Skeletal muscle tissue (tissue), 4 donors: ENCODE results near the gene ELOVL7. TPM values are rescaled to one million over a fixed set of nuclear protein-coding genes. Genes with fewer than 3 reads are reported as not detected.
"Not testable (repeated sequence)": the region's sequence is repeated elsewhere in the genome, so short reads cannot be mapped to it uniquely, and the experiment has no call there.

Source experiments
- H3K27ac ChIP-seq: one replicate; pipeline ENCODE4 v1.7.0; 2013; ENCODE audit warnings: mild to moderate bottlenecking, low read depth, low read length, inconsistent platforms
- H3K27me3 ChIP-seq, 3 donors: one replicate each; pipeline ENCODE4 v1.7.0; 2013; ENCODE audit warnings: low read length in 3 of 3; ENCODE audit not compliant: control insufficient read depth in 3 of 3, insufficient read depth in 3 of 3
- H3K36me3 ChIP-seq, 3 donors: one replicate each; pipeline ENCODE4 v1.7.0; 2013; ENCODE audit warnings: low read length in 3 of 3; ENCODE audit not compliant: control insufficient read depth in 3 of 3, insufficient read depth in 3 of 3
- H3K4me1 ChIP-seq, 3 donors: one replicate each; pipeline ENCODE4 v1.7.0; 2013; ENCODE audit warnings: low read length in 3 of 3, mild to moderate bottlenecking in 3 of 3; ENCODE audit not compliant: control insufficient read depth in 3 of 3, insufficient read depth in 3 of 3
- H3K4me3 ChIP-seq, 3 donors: one replicate each; pipeline ENCODE4 v1.7.0; 2013; ENCODE audit warnings: low read length in 3 of 3
- H3K9ac ChIP-seq, 3 donors: one replicate each; pipeline ENCODE4 v1.7.0; 2013; ENCODE audit warnings: low read length in 3 of 3, mild to moderate bottlenecking in 3 of 3, moderate library complexity in 2 of 3, low read depth in 1 of 3
- H3K9me3 ChIP-seq, 3 donors: one replicate each; pipeline ENCODE4 v1.7.0; 2013; ENCODE audit warnings: low read length in 3 of 3; ENCODE audit not compliant: control insufficient read depth in 3 of 3
- total RNA-seq: library from RNA; depleted of rRNA; stranded (reverse); fragments of >200 nt; gene quantifications from one replicate; pipeline ENCODE4 v1.2.3, GENCODE V29; 2014
- donor health status: Osteomylitis.

ELOVL7 gene
- total RNA-seq, 1 donor from 2014 or later: 0.52 TPM

DNA sequence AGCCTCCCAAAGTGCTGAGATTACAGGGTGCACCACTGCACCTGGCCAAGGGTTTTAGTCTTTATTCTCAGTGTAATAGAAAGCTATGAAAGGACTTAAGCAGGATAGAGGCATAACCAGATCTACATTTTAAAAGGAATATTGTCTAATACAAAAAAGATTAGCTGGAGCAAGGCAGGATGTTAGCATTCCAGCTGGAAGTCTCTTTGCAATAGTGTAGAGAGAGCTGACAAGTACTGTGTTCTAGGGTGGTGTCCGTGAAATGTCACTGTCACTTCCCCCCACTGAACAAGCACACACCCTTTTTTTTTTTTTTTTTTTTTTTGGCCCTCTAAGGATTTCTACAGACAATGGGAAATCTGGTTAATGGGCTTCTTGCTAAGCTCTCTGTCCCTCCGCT is 119.9 kb downstream of the ELOVL7 start:
- Histone ChIP-seq H3K4me3 (no peak overlapping the region), H3K4me1 (no peaks in the 10 kb centered on the region), H3K27ac (no peak overlapping the region), H3K9ac (no peak overlapping the region), H3K27me3 (no peaks in the 10 kb centered on the region), H3K36me3 (no peaks in the 10 kb centered on the region), H3K9me3 (no peaks in the 10 kb centered on the region)

GRCh38 chr5:60722416-60722815 is 121.7 kb downstream of the ELOVL7 start:
- Histone ChIP-seq H3K9me3 (no peaks in the 10 kb centered on the region), H3K27ac (no peak overlapping the region), H3K4me3 (no peak overlapping the region), H3K36me3 (no peaks in the 10 kb centered on the region), H3K9ac (no peak overlapping the region), H3K27me3 (no peaks in the 10 kb centered on the region), H3K4me1 (no peaks in the 10 kb centered on the region)

DNA sequence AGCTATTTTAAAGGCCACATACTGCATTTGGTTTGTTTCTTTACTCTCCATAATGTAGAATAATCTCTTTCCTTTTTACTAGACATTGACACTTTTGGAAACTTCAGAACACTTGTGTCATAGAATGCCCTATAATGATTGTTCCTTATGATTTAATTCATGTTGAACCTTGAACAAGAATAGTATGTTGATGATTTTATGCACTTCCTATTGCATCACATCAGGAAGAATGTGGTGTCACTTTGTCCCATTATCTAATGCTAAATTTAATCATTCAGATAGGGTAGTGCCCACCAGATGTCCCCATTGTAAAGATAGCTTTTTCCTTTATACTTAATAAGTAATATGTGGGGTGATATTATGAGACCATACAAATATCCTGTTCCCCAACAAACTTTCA is 124.7 kb downstream of the ELOVL7 start:
- H3K9ac ChIP-seq: no peak overlapping the region
- H3K27ac ChIP-seq: no peak overlapping the region
- H3K36me3 ChIP-seq: no peaks in the 10 kb centered on the region
- no peaks in the 10 kb centered on the region for H3K9me3 ChIP-seq
- peaks cover 0 to 4% (median 0%) of the 10 kb centered on the region in 3 donors for H3K27me3 ChIP-seq
- no peak overlapping the region for H3K4me3 ChIP-seq
- no peaks in the 10 kb centered on the region for H3K4me1 ChIP-seq

GRCh38 chr5:60718166-60718892 is 125.7 kb downstream of the ELOVL7 start:
- peaks cover 0 to 4% (median 0%) of the 10 kb centered on the region in 3 donors for H3K27me3 ChIP-seq
- no peaks in the 10 kb centered on the region for H3K36me3 ChIP-seq
- no peaks in the 10 kb centered on the region for H3K9me3 ChIP-seq
- H3K9ac ChIP-seq: no peak overlapping the region
- no peaks in the 10 kb centered on the region for H3K4me1 ChIP-seq
- no peak overlapping the region for H3K27ac ChIP-seq
- H3K4me3 ChIP-seq: no peak overlapping the region

DNA sequence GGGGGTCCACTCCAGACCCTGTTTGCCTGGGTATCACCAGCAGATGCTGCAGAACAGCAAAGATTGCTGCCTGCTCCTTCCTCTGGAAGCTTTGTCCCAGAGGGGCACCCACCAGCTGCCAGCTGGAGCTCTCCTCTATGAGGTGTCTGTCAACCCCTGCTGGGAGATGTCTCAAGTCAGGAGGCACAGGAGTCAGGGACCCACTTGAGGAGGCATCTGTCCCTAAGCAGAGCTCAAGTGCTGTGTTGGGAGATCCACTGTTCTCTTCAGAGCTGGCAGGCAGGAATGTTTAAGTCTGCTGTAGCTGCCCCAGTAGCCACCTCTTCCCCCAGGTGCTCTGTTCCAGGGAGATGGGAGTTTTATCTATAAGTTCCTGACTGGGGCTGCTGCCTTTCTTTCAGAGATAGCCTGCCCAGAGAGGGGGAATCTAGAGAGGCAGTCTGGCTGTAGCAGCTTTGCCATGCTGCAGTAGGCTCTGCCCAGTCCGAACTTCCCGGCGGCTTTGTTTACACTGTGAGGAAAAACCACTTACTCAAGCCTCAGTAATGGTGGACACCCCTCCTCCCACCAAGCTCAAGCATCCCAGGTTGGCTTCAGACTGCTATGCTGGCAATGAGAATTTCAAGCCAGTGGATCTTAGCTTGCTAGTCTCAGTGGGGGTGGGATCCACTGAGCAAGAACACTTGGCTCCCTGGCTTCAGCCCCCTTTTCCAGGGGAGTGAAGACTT is 128.7 kb downstream of the ELOVL7 start:
- not testable (repeated sequence) for H3K27ac ChIP-seq, H3K9me3 ChIP-seq, H3K4me3 ChIP-seq, H3K4me1 ChIP-seq, H3K27me3 ChIP-seq, H3K9ac ChIP-seq, H3K36me3 ChIP-seq

DNA sequence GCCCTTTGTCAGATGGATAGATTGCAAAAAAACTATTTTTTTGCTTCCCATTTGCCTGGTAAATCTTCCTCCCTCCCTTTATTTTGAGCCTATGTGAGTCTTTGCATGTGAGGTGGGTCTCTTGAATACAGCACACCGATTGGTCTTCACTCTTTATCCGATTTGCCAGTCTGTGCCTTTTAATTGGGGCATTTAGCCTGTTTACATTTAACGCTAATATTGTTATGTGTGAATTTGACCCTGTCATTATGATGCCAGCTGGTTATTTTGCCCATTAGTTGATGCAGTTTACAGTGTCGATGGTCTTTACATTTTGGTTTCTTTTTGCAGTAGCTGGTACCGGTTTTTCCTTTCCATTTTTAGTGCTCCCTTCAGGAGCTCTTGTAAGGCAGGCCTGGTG is 131.1 kb downstream of the ELOVL7 start:
- Histone ChIP-seq H3K27ac (no peak overlapping the region), H3K4me1 (no peaks in the 10 kb centered on the region), H3K9me3 (no peaks in the 10 kb centered on the region), H3K27me3 (peaks cover 0 to 4% (median 0%) of the 10 kb centered on the region in 3 donors), H3K9ac (no peak overlapping the region), H3K4me3 (no peak overlapping the region), H3K36me3 (no peaks in the 10 kb centered on the region)

DNA sequence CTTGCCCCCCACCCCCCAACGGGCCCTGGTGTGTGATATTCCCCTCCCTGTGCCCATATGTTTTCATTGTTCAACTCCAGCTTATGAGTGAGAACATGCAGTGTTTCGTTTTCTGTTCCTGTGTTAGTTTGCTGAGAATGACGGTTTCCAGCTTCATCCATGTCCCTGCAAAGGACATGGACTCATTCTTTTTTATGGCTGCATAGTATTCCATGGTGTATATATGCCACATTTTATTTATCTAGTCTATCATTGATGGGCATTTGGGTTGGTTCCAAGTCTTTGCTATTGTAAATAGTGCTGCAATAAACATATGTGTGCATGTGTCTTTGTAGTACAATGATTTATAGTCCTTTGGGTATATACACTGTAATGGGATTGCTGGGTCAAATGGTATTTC is 132.2 kb downstream of the ELOVL7 start:
- not testable (repeated sequence) for H3K27ac ChIP-seq, H3K9me3 ChIP-seq, H3K4me3 ChIP-seq, H3K4me1 ChIP-seq, H3K9ac ChIP-seq, H3K36me3 ChIP-seq, H3K27me3 ChIP-seq

DNA sequence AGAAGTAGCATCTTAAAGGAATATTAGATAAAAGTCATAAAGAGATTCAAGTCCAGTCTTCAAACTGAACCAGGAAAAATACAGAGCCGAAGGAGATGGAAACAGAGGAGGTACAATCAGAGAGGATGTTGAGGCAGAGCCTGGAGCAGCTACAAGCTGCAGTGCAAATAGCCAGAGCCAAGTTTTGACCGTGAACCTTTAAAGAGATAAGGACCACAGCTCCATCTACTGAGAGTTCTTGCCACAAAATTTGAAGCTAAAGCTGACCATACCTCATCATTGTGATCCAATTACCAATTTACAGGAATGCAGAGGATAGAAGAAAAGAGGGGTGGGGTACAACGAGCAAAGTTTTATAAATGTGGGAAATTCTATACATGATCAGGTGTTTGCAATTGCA is 133.7 kb downstream of the ELOVL7 start:
- H3K9ac ChIP-seq: no peak overlapping the region
- H3K4me3 ChIP-seq: no peak overlapping the region
- H3K27me3 ChIP-seq: no peaks in the 10 kb centered on the region
- no peaks in the 10 kb centered on the region for H3K9me3 ChIP-seq
- H3K27ac ChIP-seq: no peak overlapping the region
- no peaks in the 10 kb centered on the region for H3K36me3 ChIP-seq
- H3K4me1 ChIP-seq: no peaks in the 10 kb centered on the region

DNA sequence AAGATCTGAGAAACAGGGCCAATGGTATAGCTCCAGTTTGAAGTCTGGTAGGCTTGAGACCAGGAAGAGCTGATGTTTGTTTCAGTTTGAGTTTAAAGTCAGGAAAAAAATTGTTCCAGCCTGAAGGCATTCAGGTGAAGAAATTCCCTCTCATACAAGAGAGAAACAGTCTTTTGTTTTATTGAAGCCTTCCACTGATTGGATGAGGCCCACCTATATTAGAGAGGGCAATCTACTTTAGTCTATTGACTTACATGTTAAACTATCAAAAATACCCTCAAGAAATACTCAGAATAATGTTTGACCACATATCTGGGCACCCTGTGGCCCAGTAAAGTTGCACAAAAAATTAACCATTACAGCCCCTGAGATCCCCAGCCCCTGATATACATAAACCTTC is 138.9 kb downstream of the ELOVL7 start:
- Histone ChIP-seq H3K36me3 (no peaks in the 10 kb centered on the region), H3K9ac (no peak overlapping the region), H3K27ac (no peak overlapping the region), H3K27me3 (no peaks in the 10 kb centered on the region), H3K9me3 (no peaks in the 10 kb centered on the region), H3K4me3 (no peak overlapping the region), H3K4me1 (peaks cover 5 to 9% (median 7%) of the 10 kb centered on the region in 3 donors)

- Histone ChIP-seq H3K27me3 (no peaks in the 10 kb centered on the region), H3K4me3 (no peak overlapping the region), H3K9ac (no peak overlapping the region), H3K36me3 (no peaks in the 10 kb centered on the region), H3K4me1 (peaks cover 9 to 20% (median 10%) of the 10 kb centered on the region in 3 donors), H3K9me3 (no peaks in the 10 kb centered on the region), H3K27ac (no peak overlapping the region)
Measured at GRCh38 chr5:60703944-60704343, 140.1 kb downstream of the ELOVL7 start.
